ENCODE data around the gene TDRKH. TPM values are rescaled to one million over a fixed set of nuclear protein-coding genes. Genes with fewer than 3 reads are reported as not detected.
"Not testable (repeated sequence)": the region's sequence is repeated elsewhere in the genome, so short reads cannot be mapped to it uniquely, and the experiment has no call there.

The TDRKH gene
- total RNA-seq, 2 experiments from 2014 or later, result 12.7 to 13.1 TPM

DNA sequence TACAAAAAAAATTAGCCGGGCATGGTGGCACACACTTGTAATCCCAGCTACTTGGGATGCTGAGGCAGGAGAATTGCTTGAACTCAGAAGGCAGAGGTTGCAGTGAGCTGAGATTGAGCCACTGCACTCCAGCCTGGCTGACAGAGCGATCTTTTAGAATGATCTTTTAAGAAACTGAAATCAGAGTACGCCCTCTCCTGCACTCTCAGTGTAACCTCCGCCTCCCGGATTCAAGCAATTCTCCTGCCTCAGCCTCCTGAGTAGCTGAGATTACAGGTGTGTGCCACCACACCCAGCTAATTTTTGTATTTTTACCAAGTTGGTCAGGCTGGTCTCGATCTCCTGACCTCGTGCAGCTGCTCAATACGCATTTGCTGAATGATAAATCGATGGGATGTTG is 56.3 kb downstream of the TDRKH start:
- CTCF ChIA-PET, result interaction anchor here (0.9 to 1.8 kb wide), 4 partner anchors 102 to 287 kb away, joined by 3 to 4 read pairs (median 4); no protein-coding TSS in a partner anchor
- POLR2A ChIA-PET, result not testable (repeated sequence)

DNA sequence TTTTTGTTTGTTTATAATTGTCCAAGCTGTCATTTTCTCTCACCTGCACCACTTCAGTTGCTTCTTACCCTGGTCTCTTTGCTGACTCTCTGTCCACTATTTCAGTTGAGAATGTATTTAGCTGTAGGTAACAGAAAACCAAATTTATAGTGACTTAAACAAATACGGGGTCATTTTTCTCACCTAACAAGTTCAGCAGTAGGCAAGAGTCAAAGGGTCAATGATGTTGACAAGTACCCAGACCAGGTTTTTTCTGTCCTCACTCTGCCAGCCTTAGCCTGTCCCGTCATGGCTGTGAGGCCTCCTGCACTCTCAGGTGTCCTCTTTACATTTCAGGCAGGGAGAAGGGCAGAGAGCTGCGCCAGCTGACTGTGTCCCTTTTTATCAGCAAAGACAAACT is 57.2 kb downstream of the TDRKH start:
- CTCF ChIA-PET, result no interaction called here
- POLR2A ChIA-PET, result no interaction called here

DNA sequence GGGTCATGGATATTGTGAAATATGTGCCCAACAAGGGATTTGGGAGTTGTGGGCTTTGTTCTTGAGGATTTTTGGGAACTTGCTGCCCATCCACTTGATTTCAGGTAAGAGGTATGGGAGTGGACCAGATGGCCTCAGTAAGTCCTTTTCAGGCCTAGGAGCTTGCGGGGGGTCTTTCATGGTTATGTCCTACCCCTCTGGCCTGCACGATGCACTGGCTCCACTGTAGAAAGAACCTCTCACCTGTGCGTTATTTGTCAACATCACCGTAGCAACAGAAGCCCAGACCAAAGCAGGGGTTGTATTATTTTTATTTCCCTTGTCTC is 60.4 kb downstream of the TDRKH start:
- ChIA-PET POLR2A (no interaction called here), CTCF (no interaction called here)

DNA sequence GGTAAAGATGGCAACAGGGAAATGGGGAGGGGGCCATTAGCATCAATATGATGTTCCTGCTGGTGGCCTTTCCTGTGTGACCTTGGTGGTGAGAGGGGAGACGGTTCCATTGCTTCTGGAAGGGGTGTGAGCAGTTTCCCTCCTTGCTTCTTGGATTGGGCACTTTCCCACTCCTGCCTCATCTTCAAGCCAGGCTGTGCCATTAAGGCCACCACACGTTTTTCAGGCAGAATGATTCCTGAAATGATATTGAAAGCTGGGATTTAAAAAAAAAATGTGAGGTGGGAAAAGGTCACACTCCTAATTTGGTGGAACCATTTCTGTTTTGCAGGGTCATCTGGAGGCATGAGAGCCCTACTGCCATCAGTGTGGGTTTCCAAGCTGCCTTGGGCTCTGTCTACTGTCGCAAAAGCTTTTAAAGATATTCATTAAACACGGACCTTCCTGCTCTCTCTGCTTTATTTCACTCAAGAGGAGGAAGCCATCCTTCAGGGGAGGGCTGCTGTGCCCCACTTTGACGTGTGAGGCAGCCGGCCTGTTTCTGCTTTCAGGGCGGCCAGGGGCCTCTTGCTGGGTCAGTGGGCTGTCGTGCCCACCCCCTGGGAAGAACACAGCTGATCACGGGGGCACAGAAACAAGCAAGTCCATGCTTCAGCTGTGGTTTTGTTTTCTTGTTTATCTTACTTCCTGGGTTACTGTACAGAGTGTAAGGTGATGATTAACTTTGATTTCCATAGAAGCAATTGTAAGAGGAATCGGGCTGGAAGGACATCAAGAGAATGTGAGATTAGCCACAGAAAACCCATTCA is 60.9 kb downstream of the TDRKH start:
- CTCF ChIA-PET, result no interaction called here
- POLR2A ChIA-PET, result no interaction called here

DNA sequence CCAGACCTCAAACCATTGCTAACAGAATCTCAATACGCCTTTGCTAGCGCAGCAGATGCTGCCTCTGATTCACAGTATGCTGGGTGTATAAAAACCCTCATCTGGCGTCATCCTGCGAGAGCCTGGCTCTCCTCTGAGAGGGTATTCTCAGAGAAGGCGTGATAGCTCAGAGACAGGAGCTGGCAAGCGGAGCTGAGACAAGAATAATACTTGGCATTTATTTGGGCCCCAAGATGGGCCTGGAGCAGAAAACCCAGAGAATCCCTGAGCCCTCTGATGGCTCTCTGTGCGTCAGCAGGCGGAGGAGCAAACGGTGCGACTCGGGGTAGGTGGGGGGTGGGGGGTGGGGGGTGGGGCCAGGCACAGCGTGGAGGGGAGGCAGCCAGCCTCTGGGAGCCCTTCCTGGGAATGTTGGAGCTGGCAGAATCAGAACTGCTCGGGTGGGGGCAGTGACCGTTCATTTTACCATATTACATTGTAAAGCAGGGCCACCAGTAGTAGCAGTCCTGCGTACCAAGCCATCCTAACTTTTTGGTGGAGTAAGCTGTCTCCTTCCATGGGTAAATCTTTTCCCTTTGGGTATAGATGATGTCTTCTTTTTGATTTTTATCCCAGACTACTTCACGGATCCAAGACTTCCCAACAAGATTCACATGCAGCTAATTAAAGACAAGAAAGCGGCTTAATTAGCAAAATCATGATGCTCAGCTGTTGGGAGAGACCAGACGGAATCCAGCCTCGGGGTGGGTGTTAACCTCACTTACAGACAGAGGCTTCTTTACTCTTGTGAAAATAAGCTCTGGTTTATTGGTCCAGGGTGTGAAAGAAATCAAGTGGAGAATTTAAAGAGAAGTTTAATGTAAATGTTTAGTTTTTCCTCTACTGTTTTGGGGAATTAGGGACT is 61.9 kb downstream of the TDRKH start:
- ChIA-PET CTCF (no interaction called here), POLR2A (no interaction called here)

DNA sequence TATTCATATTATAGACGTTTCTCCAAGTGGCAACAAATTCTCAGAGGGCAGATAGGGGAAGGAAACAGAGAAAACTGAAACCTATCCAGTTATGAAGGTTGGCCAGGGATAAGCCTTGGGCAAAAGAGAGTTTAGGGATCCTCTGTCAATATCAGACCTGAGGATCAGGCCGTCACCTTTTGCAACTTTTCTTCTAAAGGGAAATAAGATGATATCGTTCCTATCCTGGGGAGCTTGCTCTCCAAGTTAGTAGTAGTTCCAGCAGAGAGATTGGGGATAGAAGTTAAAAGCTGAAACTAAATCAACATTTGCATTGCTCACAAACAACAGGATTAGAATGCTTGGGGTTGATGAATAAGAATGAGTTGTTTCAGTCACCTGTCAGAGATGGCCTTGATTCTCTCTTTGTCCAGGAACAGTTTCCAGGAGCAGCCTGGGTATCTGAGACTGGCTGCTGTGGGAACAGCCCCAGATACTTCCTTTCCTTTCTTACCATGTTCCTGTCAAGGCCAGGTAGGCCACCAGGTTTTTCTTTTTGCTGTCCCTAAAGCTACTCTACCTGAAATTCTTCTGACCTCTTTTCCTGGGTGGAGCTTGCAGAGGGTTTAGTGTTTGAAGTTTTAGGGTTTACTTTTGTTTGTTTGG is 66.5 kb downstream of the TDRKH start:
- ChIA-PET POLR2A (no interaction called here), CTCF (no interaction called here)

Other genes starting within 250 kb of the TDRKH start
- 10 to 100 TPM; 33.1 to 33.8 TPM for gene SNX27, start 178.4 kb downstream of the TDRKH start, total RNA-seq
- not detected for gene CELF3, start 73.7 kb downstream of the TDRKH start, total RNA-seq
- gene RIIAD1, start 69.0 kb downstream of the TDRKH start, total RNA-seq, result not detected
- 100 to 1,000 TPM; 161 to 169 TPM for gene MRPL9, start 27.0 kb downstream of the TDRKH start, total RNA-seq
- under 1 TPM; 0.08 to 0.13 TPM for gene LINGO4, start 14.9 kb upstream of the TDRKH start, total RNA-seq
- 1 to 10 TPM in 1 of 2 experiments, under 1 TPM in 1; 0.90 to 1.3 TPM for gene RORC, start 41.3 kb upstream of the TDRKH start, total RNA-seq
- gene C2CD4D, start 49.3 kb upstream of the TDRKH start, total RNA-seq, result 1 to 10 TPM; 1.5 to 1.7 TPM
- not detected for gene THEM5, start 63.2 kb upstream of the TDRKH start, total RNA-seq
- 10 to 100 TPM; 28.7 to 31.8 TPM for gene THEM4, start 119.0 kb upstream of the TDRKH start, total RNA-seq
- 100 to 1,000 TPM; 285 to 288 TPM for gene S100A10, start 203.4 kb upstream of the TDRKH start, total RNA-seq
- gene S100A11, start 246.5 kb upstream of the TDRKH start, total RNA-seq, result 100 to 1,000 TPM; 269 to 292 TPM